K562 (cell line): Measurements from ENCODE around the gene GLRX5. TPM values are rescaled to one million over a fixed set of nuclear protein-coding genes. Genes with fewer than 3 reads are reported as not detected.

Source experiments
- BRD4 ChIP-seq: fragments of 200-600 bp; sonication (generic); IDR thresholded peaks from 2 replicates; pipeline ENCODE4 v1.6.1; 2017; ENCODE audit warnings: inconsistent platforms
- CREM ChIP-seq: IDR thresholded peaks from 2 replicates; pipeline ENCODE4 v1.6.1; 2014; ENCODE audit warnings: antibody characterized with exemption, low read depth
- FIP1L1 ChIP-seq: fragments of 200-400 bp; formaldehyde crosslinking; IDR thresholded peaks from 2 replicates; pipeline ENCODE4 v1.6.1; 2018; ENCODE audit warnings: mild to moderate bottlenecking, low read depth, low read length; ENCODE audit not compliant: poor library complexity, severe bottlenecking
- FOXP1 ChIP-seq: sonication (generic); formaldehyde crosslinking; IDR thresholded peaks from 2 replicates; pipeline ENCODE4 v1.8.0; 2022; ENCODE audit warnings: mild to moderate bottlenecking, missing genetic modification reagents
- GABPB1 ChIP-seq: sonication (generic); formaldehyde crosslinking; IDR thresholded peaks from 2 replicates; pipeline ENCODE4 v1.8.0; 2022; ENCODE audit warnings: mild to moderate bottlenecking, missing genetic modification reagents
- HDAC1 ChIP-seq, 2 experiments: fragments of 450-650 bp; IDR thresholded peaks; 2 replicates each; pipeline ENCODE4 v1.6.1; 2016 to 2017; ENCODE audit warnings: inconsistent platforms in 1 of 2, mild to moderate bottlenecking in 1 of 2, moderate library complexity in 1 of 2
- LARP7 ChIP-seq: fragments of 450-650 bp; IDR thresholded peaks from 2 replicates; pipeline ENCODE4 v1.6.1; 2016
- MAZ ChIP-seq, 2 experiments: fragments of 450-650 bp in 1 of 2; sonication (generic) in 1 of 2; formaldehyde crosslinking; IDR thresholded peaks in 1 of 2; conservative IDR thresholded peaks in 1 of 2; 2 replicates each; pipeline versions ENCODE4 v1.4.0 to v1.5.0; 2020; ENCODE audit warnings: mild to moderate bottlenecking in 1 of 2, missing genetic modification reagents in 1 of 2
- MBD2 ChIP-seq: sonication (generic); IDR thresholded peaks from 2 replicates; pipeline ENCODE4 v1.6.1; 2016; ENCODE audit warnings: low read depth, borderline replicate concordance
- MECOM ChIP-seq: fragments of 250-450 bp; sonication (Bioruptor Pico); IDR thresholded peaks from 2 replicates; pipeline ENCODE4 v1.8.0; 2022; ENCODE audit warnings: inconsistent platforms
- MLX ChIP-seq, 2 experiments: fragments of 450-650 bp in 1 of 2; sonication (generic) in 1 of 2; formaldehyde crosslinking; conservative IDR thresholded peaks; 2 replicates each; pipeline versions ENCODE4 v1.4.0 to v1.8.1; 2020 to 2022; ENCODE audit warnings: mild to moderate bottlenecking in 1 of 2, missing genetic modification reagents in 1 of 2
- MXI1 ChIP-seq: IDR thresholded peaks from 2 replicates; pipeline ENCODE4 v1.6.1; 2011; ENCODE audit warnings: low read depth, mild to moderate bottlenecking, improper control_type of control experiment, low read length
- POLR3A ChIP-seq: IDR thresholded peaks from 2 replicates; pipeline ENCODE4 v1.6.1; 2011; ENCODE audit warnings: borderline replicate concordance, mild to moderate bottlenecking, moderate library complexity; ENCODE audit not compliant: insufficient read length, insufficient read depth; ENCODE audit errors: extremely low read depth
- RBM14 ChIP-seq: fragments of 200-400 bp; formaldehyde crosslinking; IDR thresholded peaks from 2 replicates; pipeline ENCODE4 v1.6.1; 2018; ENCODE audit warnings: low read depth, mild to moderate bottlenecking, low read length, moderate library complexity, borderline replicate concordance; ENCODE audit not compliant: insufficient read depth
- SNIP1 ChIP-seq: fragments of 450-650 bp; IDR thresholded peaks from 2 replicates; pipeline ENCODE4 v1.7.1; 2017; ENCODE audit warnings: low read depth, mild to moderate bottlenecking
- TAL1 ChIP-seq: fragments of 450-650 bp; IDR thresholded peaks from 2 replicates; pipeline ENCODE4 v1.6.1; 2016; ENCODE audit warnings: mild to moderate bottlenecking
- TCF7 ChIP-seq: sonication (generic); IDR thresholded peaks from 2 replicates; pipeline ENCODE4 v1.6.1; 2016; ENCODE audit warnings: antibody characterized with exemption, borderline replicate concordance
- TFAP4 ChIP-seq: sonication (generic); formaldehyde crosslinking; IDR thresholded peaks from 2 replicates; pipeline ENCODE4 v1.8.0; 2022; ENCODE audit warnings: missing genetic modification reagents, mild to moderate bottlenecking, moderate library complexity, borderline replicate concordance
- WHSC1 ChIP-seq: IDR thresholded peaks from one replicate; pipeline ENCODE4 v1.6.1; 2012; ENCODE audit warnings: low read length, control low read depth, inconsistent platforms
- YBX1 ChIP-seq: fragments of 450-650 bp; IDR thresholded peaks from 2 replicates; pipeline ENCODE4 v1.7.1; 2016; ENCODE audit warnings: mild to moderate bottlenecking
- ZNF79 ChIP-seq: fragments of 250-450 bp; sonication (Bioruptor Pico); IDR thresholded peaks from 2 replicates; pipeline ENCODE4 v1.4.0; 2020; ENCODE audit warnings: low read depth, mild to moderate bottlenecking, moderate library complexity
- polyA plus RNA-seq, 8 experiments: library from polyadenylated mRNA; depleted of rRNA in 4 of 8; stranded (reverse) in 5 of 8; unstranded in 3 of 8; fragments of >200 nt; fragmentation: Nextera tagmentation in 2 of 8; fragmentation: Illumina TruSeq in 1 of 8; extraction: Ambion mirVana in 2 of 8; extraction: Trizol in 1 of 8; gene quantifications; 2 replicates each; pipeline versions ENCODE4 v1.2.1 to v1.2.3, GENCODE V29; 2011 to 2014; ENCODE audit warnings: inconsistent platforms in 1 of 8, missing spikeins in 1 of 8
- total RNA-seq, 7 experiments: library from RNA; depleted of rRNA in 6 of 7; stranded (reverse); fragments of >200 nt in 6 of 7; fragmentation: Illumina TruSeq in 2 of 7; extraction: Trizol in 2 of 7; gene quantifications; 2 replicates each; pipeline versions ENCODE4 v1.2.1 to v1.2.3, GENCODE V29; 2011 to 2021; ENCODE audit warnings: low replicate concordance in 1 of 7
- TF ChIP-seq, protein P1 (sequence below), 2 experiments: IDR thresholded peaks; 2 replicates each; pipeline ENCODE4 v1.6.1; 2011; ENCODE audit warnings: borderline replicate concordance in 1 of 2, control low read depth in 1 of 2, low read depth in 1 of 2, low read length in 1 of 2, mild to moderate bottlenecking in 1 of 2, mixed read lengths in 1 of 2, moderate library complexity in 1 of 2; ENCODE audit not compliant: insufficient read depth in 1 of 2, insufficient read length in 1 of 2, poor library complexity in 1 of 2, severe bottlenecking in 1 of 2; ENCODE audit errors: extremely low read depth in 1 of 2
- TF ChIP-seq, protein P2 (sequence below): fragments of 250-450 bp; sonication (Bioruptor Pico); IDR thresholded peaks from 2 replicates; pipeline ENCODE4 v1.5.0; 2021; ENCODE audit warnings: mild to moderate bottlenecking, borderline replicate concordance

The GLRX5 gene
- total and polyA plus RNA-seq, 9 of the 15 experiments (the other 6 are each of a cell fraction or from before 2014, with no cell fraction given) = 16.7 to 96.8 (median 66.8) TPM

DNA sequence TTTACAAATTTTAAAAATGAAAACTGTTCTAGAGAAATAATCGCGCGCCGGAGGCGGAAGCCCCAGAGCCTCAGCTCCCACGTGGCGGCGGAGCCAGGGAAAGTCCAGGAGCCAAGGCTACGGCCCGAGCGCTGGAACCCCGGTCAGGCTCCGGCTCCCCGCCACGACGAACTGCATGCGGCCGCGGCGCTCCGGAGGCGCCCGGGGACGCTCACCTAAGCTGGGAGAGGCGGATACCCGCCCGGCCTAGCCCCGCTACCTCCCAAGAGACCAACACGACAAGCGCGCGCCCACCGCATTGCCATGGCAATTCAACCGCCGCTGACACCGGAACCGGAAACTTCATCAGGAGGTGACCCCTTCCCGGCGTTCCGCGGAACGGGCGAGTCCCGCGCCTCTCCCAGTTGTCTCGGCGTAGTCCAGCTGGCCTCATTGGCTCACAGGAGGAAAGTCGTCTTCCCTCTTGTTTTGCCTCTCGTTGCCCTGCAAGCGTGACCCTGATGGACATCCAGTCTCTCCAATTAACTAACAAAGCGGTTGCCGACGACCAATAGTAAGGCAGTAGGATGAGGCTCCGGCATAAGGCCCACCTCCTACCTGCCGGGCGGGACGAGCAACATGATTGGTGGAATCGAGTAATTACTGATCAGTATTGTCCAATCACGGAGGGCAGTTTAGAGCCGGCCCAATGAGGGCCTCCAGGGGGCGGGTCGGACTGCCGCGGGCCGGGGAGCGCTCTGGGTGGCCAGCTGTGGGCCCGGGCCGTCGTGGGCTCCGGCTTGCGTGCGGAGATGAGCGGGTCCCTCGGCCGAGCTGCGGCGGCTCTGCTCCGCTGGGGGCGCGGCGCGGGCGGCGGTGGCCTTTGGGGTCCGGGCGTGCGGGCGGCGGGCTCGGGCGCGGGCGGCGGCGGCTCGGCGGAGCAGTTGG, at the start of gene GLRX5 (continued):
- TF ChIP-seq GABPB1 (CRISPR knock-in tag) = peak; percentile 97
- TF ChIP-seq MAZ (CRISPR knock-in tag; conservative IDR thresholded peaks at IDR 0.05 in 1 of 2, IDR thresholded peaks at IDR 0.05 in 1 of 2) = 0 out of 4 replicates have a peak, but pooled peaks of 1 of the 2 experiments have one; percentile 28
- no peak for TF ChIP-seq POLR3A
- TF ChIP-seq BRD4 = no peak
- TF ChIP-seq FOXP1 (CRISPR knock-in tag) = no peak
- TF ChIP-seq CREM = peak; percentile 69
- TF ChIP-seq, protein P1, sequence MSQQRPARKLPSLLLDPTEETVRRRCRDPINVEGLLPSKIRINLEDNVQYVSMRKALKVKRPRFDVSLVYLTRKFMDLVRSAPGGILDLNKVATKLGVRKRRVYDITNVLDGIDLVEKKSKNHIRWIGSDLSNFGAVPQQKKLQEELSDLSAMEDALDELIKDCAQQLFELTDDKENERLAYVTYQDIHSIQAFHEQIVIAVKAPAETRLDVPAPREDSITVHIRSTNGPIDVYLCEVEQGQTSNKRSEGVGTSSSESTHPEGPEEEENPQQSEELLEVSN (IDR thresholded peaks at IDR 0.05; ENCODE audit: borderline replicate concordance in 1 of 2, extremely low read depth in 1 of 2, insufficient read depth in 1 of 2, insufficient read length in 1 of 2, low read depth in 1 of 2, low read length in 1 of 2, poor library complexity in 1 of 2, severe bottlenecking in 1 of 2) = peak in 1 of 2 experiments; percentile 24
- TF ChIP-seq MBD2 = peak; percentile 97
- TF ChIP-seq HDAC1 (IDR thresholded peaks at IDR 0.05) = peak in 1 of 2 experiments; percentile 96; a peak in 2 of 4 replicates
- peak; percentile 29 for TF ChIP-seq FIP1L1
- TF ChIP-seq SNIP1 = no peak
- TF ChIP-seq TFAP4 = peak; percentile 94
- TF ChIP-seq, protein P2, sequence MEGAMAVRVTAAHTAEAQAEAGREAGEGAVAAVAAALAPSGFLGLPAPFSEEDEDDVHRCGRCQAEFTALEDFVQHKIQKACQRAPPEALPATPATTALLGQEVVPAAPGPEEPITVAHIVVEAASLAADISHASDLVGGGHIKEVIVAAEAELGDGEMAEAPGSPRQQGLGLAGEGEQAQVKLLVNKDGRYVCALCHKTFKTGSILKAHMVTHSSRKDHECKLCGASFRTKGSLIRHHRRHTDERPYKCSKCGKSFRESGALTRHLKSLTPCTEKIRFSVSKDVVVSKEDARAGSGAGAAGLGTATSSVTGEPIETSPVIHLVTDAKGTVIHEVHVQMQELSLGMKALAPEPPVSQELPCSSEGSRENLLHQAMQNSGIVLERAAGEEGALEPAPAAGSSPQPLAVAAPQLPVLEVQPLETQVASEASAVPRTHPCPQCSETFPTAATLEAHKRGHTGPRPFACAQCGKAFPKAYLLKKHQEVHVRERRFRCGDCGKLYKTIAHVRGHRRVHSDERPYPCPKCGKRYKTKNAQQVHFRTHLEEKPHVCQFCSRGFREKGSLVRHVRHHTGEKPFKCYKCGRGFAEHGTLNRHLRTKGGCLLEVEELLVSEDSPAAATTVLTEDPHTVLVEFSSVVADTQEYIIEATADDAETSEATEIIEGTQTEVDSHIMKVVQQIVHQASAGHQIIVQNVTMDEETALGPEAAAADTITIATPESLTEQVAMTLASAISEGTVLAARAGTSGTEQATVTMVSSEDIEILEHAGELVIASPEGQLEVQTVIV (CRISPR knock-in tag) = no peak
- peak; percentile 85 for TF ChIP-seq MXI1
- TF ChIP-seq TAL1 = no peak
- no peak for TF ChIP-seq ZNF79 (CRISPR knock-in tag)
- TF ChIP-seq WHSC1 = no peak
- TF ChIP-seq MLX (CRISPR knock-in tag; conservative IDR thresholded peaks at IDR 0.05) = no peak
- no peak for TF ChIP-seq RBM14
- TF ChIP-seq TCF7 = no peak
- TF ChIP-seq LARP7 = no peak
- TF ChIP-seq MECOM (CRISPR knock-in tag) = no peak
- TF ChIP-seq YBX1 = no peak
